Caco-2 (cell line): ENCODE data around the gene MEMO1. TPM values are rescaled to one million over a fixed set of nuclear protein-coding genes. Genes with fewer than 3 reads are reported as not detected.

Experiments used
- BruUV-seq: library from RNA; stranded (reverse); fragments of 400-500 nt; replicated peaks from 2 replicates; lab custom pipeline; 2021; lab: Mats Ljungman, UMichigan
- CTCF ChIA-PET: fragments of 300-600 bp; sonication (Branson Sonifier 250); formaldehyde crosslinking; loops from one replicate; lab custom pipeline; 2022; ENCODE audit warnings: antibody characterized with exemption; lab: Charles Lee
- POLR2A ChIA-PET: fragments of 300-600 bp; sonication (Branson Sonifier 250); formaldehyde crosslinking; loops from one replicate; lab custom pipeline; 2022; ENCODE audit warnings: antibody characterized with exemption; lab: Charles Lee
- DNase-seq, 2 experiments: peaks; one replicate each; pipeline versions ENCODE4 v3.0.0 to v3.0.0-alpha.2; 2020 to 2022
- H3K27me3 ChIP-seq: replicated peaks from 2 replicates; pipeline ENCODE4 v1.6.0; 2011; ENCODE audit warnings: low read length; ENCODE audit not compliant: control insufficient read depth, insufficient read depth
- H3K36me3 ChIP-seq: 2 replicates; pipeline ENCODE4 v1.5.1; 2011; ENCODE audit warnings: low read length; ENCODE audit not compliant: control insufficient read depth, insufficient read depth
- H3K4me1 ChIP-seq: fragments of 250-450 bp; sonication (Bioruptor Pico); 2 replicates; pipeline ENCODE4 v1.5.1; 2020; ENCODE audit warnings: mild to moderate bottlenecking
- H3K4me3 ChIP-seq: 2 replicates; pipeline ENCODE4 v1.5.1; 2011; ENCODE audit warnings: low read depth, mild to moderate bottlenecking, control low read depth, low read length
- H3K9me3 ChIP-seq: fragments of 250-450 bp; sonication (Bioruptor Pico); 2 replicates; pipeline ENCODE4 v1.5.1; 2020; ENCODE audit warnings: mild to moderate bottlenecking, moderate library complexity
- H3K27ac Mint-ChIP-seq: one replicate; pipeline ENCODE4 v1.8.0; 2022; ENCODE audit warnings: mixed read lengths; ENCODE audit not compliant: unreplicated experiment
- H3K27me3 Mint-ChIP-seq: one replicate; pipeline ENCODE4 v1.8.0; 2022; ENCODE audit warnings: mixed read lengths; ENCODE audit not compliant: insufficient read depth, unreplicated experiment
- H3K36me3 Mint-ChIP-seq: one replicate; pipeline ENCODE4 v1.8.0; 2022; ENCODE audit warnings: mild to moderate bottlenecking, mixed read lengths; ENCODE audit not compliant: insufficient read depth, unreplicated experiment
- H3K4me1 Mint-ChIP-seq: one replicate; pipeline ENCODE4 v1.8.0; 2022; ENCODE audit warnings: low read depth, mixed read lengths; ENCODE audit not compliant: unreplicated experiment
- H3K4me3 Mint-ChIP-seq: one replicate; pipeline ENCODE4 v1.8.0; 2022; ENCODE audit warnings: mild to moderate bottlenecking, moderate library complexity, mixed read lengths; ENCODE audit not compliant: unreplicated experiment
- H3K9me3 Mint-ChIP-seq: one replicate; pipeline ENCODE4 v1.8.0; 2022; ENCODE audit warnings: mixed read lengths; ENCODE audit not compliant: unreplicated experiment
- intact Hi-C: fragments of 100-400 bp; cut with micrococcal nuclease; formaldehyde crosslinking; loops from one replicate; pipeline ENCODE4 v1.10.0; 2022; ENCODE audit not compliant: unreplicated experiment
- total RNA-seq: library from RNA; stranded (reverse); gene quantifications from 2 replicates; pipeline ENCODE4 v1.2.3, GENCODE V29; 2022
- TF ChIP-seq, protein P1 (sequence below), 2 experiments: fragments of 200-600 bp in 1 of 2; IDR thresholded peaks; 1 replicate in 1 of 2; 2 replicates in 1 of 2; pipeline versions ENCODE4 v1.5.1 to v1.8.0; 2011 to 2022; ENCODE audit warnings: antibody characterized with exemption in 1 of 2, control low read depth in 1 of 2, inconsistent platforms in 1 of 2, low read depth in 1 of 2, low read length in 1 of 2, mild to moderate bottlenecking in 1 of 2, moderate library complexity in 1 of 2; ENCODE audit not compliant: insufficient read depth in 1 of 2, severe bottlenecking in 1 of 2, unreplicated experiment in 1 of 2

MEMO1 gene
- total RNA-seq, 1 experiment from 2014 or later: 79.0 TPM

- Histone ChIP-seq H3K36me3 (no peaks in the 10 kb centered on the region), H3K4me1 (peaks cover 18% of the 10 kb centered on the region), H3K4me3 (no peak overlapping the region), H3K27me3 (no peaks in the 10 kb centered on the region), H3K9me3 (no peaks in the 10 kb centered on the region)
- H3K27me3 Mint-ChIP-seq: no peaks in the 10 kb centered on the region
- H3K9me3 Mint-ChIP-seq: no peaks in the 10 kb centered on the region
- TF ChIP-seq, protein P1, sequence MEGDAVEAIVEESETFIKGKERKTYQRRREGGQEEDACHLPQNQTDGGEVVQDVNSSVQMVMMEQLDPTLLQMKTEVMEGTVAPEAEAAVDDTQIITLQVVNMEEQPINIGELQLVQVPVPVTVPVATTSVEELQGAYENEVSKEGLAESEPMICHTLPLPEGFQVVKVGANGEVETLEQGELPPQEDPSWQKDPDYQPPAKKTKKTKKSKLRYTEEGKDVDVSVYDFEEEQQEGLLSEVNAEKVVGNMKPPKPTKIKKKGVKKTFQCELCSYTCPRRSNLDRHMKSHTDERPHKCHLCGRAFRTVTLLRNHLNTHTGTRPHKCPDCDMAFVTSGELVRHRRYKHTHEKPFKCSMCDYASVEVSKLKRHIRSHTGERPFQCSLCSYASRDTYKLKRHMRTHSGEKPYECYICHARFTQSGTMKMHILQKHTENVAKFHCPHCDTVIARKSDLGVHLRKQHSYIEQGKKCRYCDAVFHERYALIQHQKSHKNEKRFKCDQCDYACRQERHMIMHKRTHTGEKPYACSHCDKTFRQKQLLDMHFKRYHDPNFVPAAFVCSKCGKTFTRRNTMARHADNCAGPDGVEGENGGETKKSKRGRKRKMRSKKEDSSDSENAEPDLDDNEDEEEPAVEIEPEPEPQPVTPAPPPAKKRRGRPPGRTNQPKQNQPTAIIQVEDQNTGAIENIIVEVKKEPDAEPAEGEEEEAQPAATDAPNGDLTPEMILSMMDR (IDR thresholded peaks at IDR 0.05; ENCODE audit: insufficient read depth in 1 of 2, low read depth in 1 of 2, low read length in 1 of 2, severe bottlenecking in 1 of 2, unreplicated experiment in 1 of 2): no peak
- intact Hi-C loops: no loop called here
- no TSS peak for BruUV-seq
- H3K4me3 Mint-ChIP-seq: no peak overlapping the region
- H3K27ac Mint-ChIP-seq: no peak overlapping the region
- peaks cover 7% of the 10 kb centered on the region for H3K36me3 Mint-ChIP-seq
- POLR2A ChIA-PET: no interaction called here
- CTCF ChIA-PET: no interaction called here
- no peak for DNase-seq
- H3K4me1 Mint-ChIP-seq: peaks cover 14% of the 10 kb centered on the region
Measured at GRCh38 chr2:31999438-31999837, 11.4 kb downstream of the MEMO1 start.

DNA sequence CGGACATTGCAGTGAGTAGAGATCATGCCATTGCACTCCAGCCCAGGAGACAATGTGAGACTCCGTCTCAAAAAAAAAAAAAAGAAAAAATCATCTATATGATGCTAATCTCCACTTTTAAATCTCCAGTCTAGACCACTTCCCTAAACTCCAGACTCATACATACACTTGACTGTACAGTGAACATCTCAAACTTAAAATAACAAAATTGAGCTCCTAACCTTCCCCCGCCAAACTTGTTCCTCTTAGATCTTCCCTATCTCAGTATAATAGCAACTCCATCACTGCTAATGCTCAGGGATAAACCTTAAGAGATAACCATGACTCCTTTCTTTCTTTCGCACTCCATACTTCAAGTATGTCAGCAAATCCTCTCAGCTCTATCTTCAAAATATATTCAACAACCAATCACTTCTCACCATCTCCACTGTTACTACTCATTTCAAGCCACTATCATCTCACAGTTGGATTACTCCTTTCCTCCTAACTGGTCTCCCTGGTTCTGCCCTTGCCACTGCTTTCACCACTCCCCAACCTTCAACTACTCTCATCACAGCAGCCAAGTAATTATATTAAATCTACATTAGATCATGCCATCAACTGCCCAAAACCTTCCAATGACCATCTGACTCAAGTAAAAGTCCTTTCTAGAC is 12.0 kb downstream of the MEMO1 start:
- Histone ChIP-seq H3K4me3 (no peak overlapping the region), H3K27me3 (no peaks in the 10 kb centered on the region), H3K36me3 (no peaks in the 10 kb centered on the region), H3K4me1 (peaks cover 18% of the 10 kb centered on the region), H3K9me3 (no peaks in the 10 kb centered on the region)
- Mint-ChIP-seq H3K9me3 (no peaks in the 10 kb centered on the region), H3K4me3 (no peak overlapping the region), H3K4me1 (peaks cover 14% of the 10 kb centered on the region), H3K27me3 (no peaks in the 10 kb centered on the region), H3K36me3 (peaks cover 7% of the 10 kb centered on the region), H3K27ac (no peak overlapping the region)
- CTCF ChIA-PET: interaction anchor here (0.6 kb wide), 1 partner anchor 41 kb away, joined by 4 read pairs; the partner anchor contains the start of gene DPY30
- DNase-seq: no peak
- POLR2A ChIA-PET: no interaction called here
- TF ChIP-seq, protein P1 (IDR thresholded peaks at IDR 0.05; ENCODE audit: insufficient read depth in 1 of 2, low read depth in 1 of 2, low read length in 1 of 2, severe bottlenecking in 1 of 2, unreplicated experiment in 1 of 2): no peak
- intact Hi-C loops: no loop called here
- no TSS peak for BruUV-seq

GRCh38 chr2:31997653-31998052 is 13.2 kb downstream of the MEMO1 start:
- DNase-seq: no peak
- Histone ChIP-seq H3K27me3 (no peaks in the 10 kb centered on the region), H3K36me3 (no peaks in the 10 kb centered on the region), H3K9me3 (no peaks in the 10 kb centered on the region), H3K4me3 (no peak overlapping the region), H3K4me1 (peaks cover 9% of the 10 kb centered on the region)
- H3K4me1 Mint-ChIP-seq: peaks cover 20% of the 10 kb centered on the region
- no peak overlapping the region for H3K4me3 Mint-ChIP-seq
- H3K27me3 Mint-ChIP-seq: no peaks in the 10 kb centered on the region
- TF ChIP-seq, protein P1 (IDR thresholded peaks at IDR 0.05; ENCODE audit: insufficient read depth in 1 of 2, low read depth in 1 of 2, low read length in 1 of 2, severe bottlenecking in 1 of 2, unreplicated experiment in 1 of 2): no peak
- CTCF ChIA-PET: no interaction called here
- BruUV-seq: no TSS peak
- H3K36me3 Mint-ChIP-seq: peaks cover 7% of the 10 kb centered on the region
- no peak overlapping the region for H3K27ac Mint-ChIP-seq
- intact Hi-C loops: no loop called here
- POLR2A ChIA-PET: no interaction called here
- H3K9me3 Mint-ChIP-seq: no peaks in the 10 kb centered on the region
